Upper lobe of right lung (tissue), 1 donor: Measurements from ENCODE around the gene TEX2. TPM values are rescaled to one million over a fixed set of nuclear protein-coding genes. Genes with fewer than 3 reads are reported as not detected.

Experiments
- ATAC-seq: fragments of 200-7000 bp; cut with Tn5 transposase; one replicate; pipeline ENCODE4 v1.9.1; 2020; ENCODE audit warnings: mild to moderate bottlenecking, moderate library complexity
- DNase-seq: peaks from one replicate; pipeline ENCODE4 v3.0.0-alpha.2; 2020
- H3K27ac ChIP-seq: fragments of 200-600 bp; one replicate; pipeline ENCODE4 v1.8.0; 2022
- H3K27me3 ChIP-seq: fragments of 200-600 bp; one replicate; pipeline ENCODE4 v1.8.0; 2022; ENCODE audit warnings: mild to moderate bottlenecking
- H3K36me3 ChIP-seq: fragments of 200-600 bp; one replicate; pipeline ENCODE4 v1.8.0; 2022
- H3K4me1 ChIP-seq: fragments of 200-600 bp; one replicate; pipeline ENCODE4 v1.8.0; 2022
- H3K4me3 ChIP-seq: fragments of 200-600 bp; one replicate; pipeline ENCODE4 v1.8.0; 2022; ENCODE audit warnings: mild to moderate bottlenecking
- H3K9me3 ChIP-seq: fragments of 200-600 bp; one replicate; pipeline ENCODE4 v1.8.0; 2022
- CTCF ChIP-seq: fragments of 200-600 bp; IDR thresholded peaks from one replicate; pipeline ENCODE4 v1.8.0; 2022; ENCODE audit warnings: antibody characterized with exemption
- intact Hi-C: fragments of 100-400 bp; cut with DNase I; formaldehyde crosslinking; loops from one replicate; pipeline ENCODE4 v1.11.0; 2022
- total RNA-seq: library from RNA; stranded (reverse); fragmentation: NEBNext Ultra II Directional; extraction: Animal tissue kit (Norgen Biotek cat#: 25700); gene quantifications from one replicate; pipeline ENCODE4 v1.2.1, GENCODE V29; 2021
- donor health status: DM: no; HTN: yes; CAD: no; lungs with severe emphysema.

The TEX2 gene
- total RNA-seq, 1 donor from 2014 or later, result 50.6 TPM

DNA sequence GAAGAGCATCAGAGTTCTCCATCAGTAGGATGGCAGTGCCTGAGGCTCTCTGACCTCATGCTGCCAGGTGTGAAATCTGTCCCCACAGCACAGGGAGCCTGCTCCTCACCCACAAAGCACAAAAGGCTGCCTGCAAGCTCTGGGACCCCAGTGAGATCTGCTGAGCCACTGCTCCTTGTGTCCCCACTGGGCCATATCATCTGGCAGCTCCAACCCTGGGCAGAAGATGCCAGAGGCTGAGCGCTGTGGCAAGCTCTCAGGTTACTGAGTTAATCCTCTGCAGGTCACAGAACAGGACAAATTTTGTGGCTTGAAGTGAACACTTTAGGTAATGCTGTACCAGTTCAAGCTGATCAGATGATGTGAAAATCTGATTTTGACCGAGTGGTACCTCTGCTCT is 106.4 kb downstream of the TEX2 start:
- H3K36me3 ChIP-seq, result peaks cover 18% of the 10 kb centered on the region
- peak overlapping the region; percentile 69 for H3K27ac ChIP-seq
- no peak for TF ChIP-seq CTCF
- DNase-seq (no peak), ATAC-seq (no peak)
- H3K27me3 ChIP-seq, result no peaks in the 10 kb centered on the region
- H3K9me3 ChIP-seq, result no peaks in the 10 kb centered on the region
- intact Hi-C loops, result no loop called here
- H3K4me1 ChIP-seq, result peaks cover 50% of the 10 kb centered on the region
- no peak overlapping the region for H3K4me3 ChIP-seq

GRCh38 chr17:64155751-64156544 is 107.1 kb downstream of the TEX2 start:
- intact Hi-C loops, result no loop called here
- Histone ChIP-seq H3K4me1 (peaks cover 51% of the 10 kb centered on the region), H3K9me3 (no peaks in the 10 kb centered on the region), H3K27ac (peak overlapping the region; percentile 69), H3K4me3 (no peak overlapping the region), H3K27me3 (no peaks in the 10 kb centered on the region), H3K36me3 (peaks cover 16% of the 10 kb centered on the region)
- no peak for DNase-seq
- peak; percentile 81 for ATAC-seq
- TF ChIP-seq CTCF, result no peak

- DNase-seq (no peak), ATAC-seq (no peak)
- intact Hi-C loops, result no loop called here
- Histone ChIP-seq H3K4me3 (no peak overlapping the region), H3K4me1 (peaks cover 59% of the 10 kb centered on the region), H3K27me3 (no peaks in the 10 kb centered on the region), H3K36me3 (peaks cover 13% of the 10 kb centered on the region), H3K27ac (peak overlapping the region; percentile 69), H3K9me3 (no peaks in the 10 kb centered on the region)
- TF ChIP-seq CTCF, result no peak
These were observed 107.9 kb downstream of the TEX2 start for GRCh38 chr17:64155129-64155528.

DNA sequence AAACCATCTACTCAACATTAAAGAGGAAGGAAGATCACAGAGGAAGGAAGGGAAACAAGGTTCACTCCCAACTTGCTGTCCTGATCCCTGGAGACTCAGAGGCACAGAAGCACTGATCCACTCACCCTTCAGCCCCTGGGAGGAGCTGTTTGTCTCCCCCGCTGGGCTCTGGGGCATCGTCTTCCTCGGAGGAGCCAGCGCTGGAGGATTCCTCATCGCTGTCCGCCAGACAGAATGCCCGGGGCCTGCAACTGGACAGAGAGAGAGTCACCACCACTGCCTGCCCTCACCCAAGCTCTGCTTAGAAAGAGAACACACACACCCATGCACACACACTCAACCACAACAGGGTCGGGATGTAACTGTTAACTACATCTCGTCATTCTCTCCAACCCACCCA is 108.3 kb downstream of the TEX2 start:
- Histone ChIP-seq H3K9me3 (no peaks in the 10 kb centered on the region), H3K4me1 (peaks cover 61% of the 10 kb centered on the region), H3K27me3 (no peaks in the 10 kb centered on the region), H3K36me3 (peaks cover 13% of the 10 kb centered on the region), H3K4me3 (no peak overlapping the region), H3K27ac (peak overlapping the region; percentile 8)
- DNase-seq (no peak), ATAC-seq (no peak)
- no peak for TF ChIP-seq CTCF
- intact Hi-C loops, result no loop called here

GRCh38 chr17:64154313-64154695 is 108.8 kb downstream of the TEX2 start:
- H3K4me1 ChIP-seq, result peaks cover 61% of the 10 kb centered on the region
- peaks cover 16% of the 10 kb centered on the region for H3K36me3 ChIP-seq
- intact Hi-C loops, result no loop called here
- ATAC-seq, result no peak
- no peaks in the 10 kb centered on the region for H3K27me3 ChIP-seq
- H3K4me3 ChIP-seq, result no peak overlapping the region
- DNase-seq, result no peak
- H3K9me3 ChIP-seq, result no peaks in the 10 kb centered on the region
- no peak for TF ChIP-seq CTCF
- peak overlapping the region; percentile 8 for H3K27ac ChIP-seq
